Neural cell (in vitro differentiated cells): ENCODE data around the gene ZDHHC4. TPM values are rescaled to one million over a fixed set of nuclear protein-coding genes. Genes with fewer than 3 reads are reported as not detected.

Experiments used
- H2AFZ ChIP-seq: fragments of 200-600, 300-800 bp; sonication (generic), shearing (Covaris generic); 2 replicates; pipeline ENCODE4 v1.6.0; 2014; ENCODE audit warnings: low read depth, mild to moderate bottlenecking, antibody characterized with exemption, low read length, moderate library complexity
- H3F3A ChIP-seq: fragments of 200-600 bp; shearing (Covaris generic); 2 replicates; pipeline ENCODE4 v1.6.1; 2016; ENCODE audit warnings: mild to moderate bottlenecking, moderate library complexity, mixed read lengths, antibody characterized with exemption, low read length; ENCODE audit not compliant: insufficient read depth, poor library complexity, severe bottlenecking
- H3K27ac ChIP-seq: fragments of 200-600, 300-800 bp; sonication (generic), shearing (Covaris generic); 2 replicates; pipeline ENCODE4 v1.5.1; 2014; ENCODE audit warnings: mild to moderate bottlenecking, low read length, moderate library complexity
- H3K27me3 ChIP-seq: fragments of 300-800, 200-600 bp; sonication (generic), shearing (Covaris generic); 2 replicates; pipeline ENCODE4 v1.6.0; 2014; ENCODE audit warnings: mild to moderate bottlenecking, low read depth, low read length, moderate library complexity; ENCODE audit not compliant: insufficient read depth
- H3K36me3 ChIP-seq: fragments of 300-800, 200-600 bp; sonication (generic), shearing (Covaris generic); 2 replicates; pipeline ENCODE4 v1.5.1; 2014; ENCODE audit warnings: mild to moderate bottlenecking, antibody characterized with exemption, low read length, moderate library complexity; ENCODE audit not compliant: insufficient read depth
- H3K4me2 ChIP-seq: fragments of 300-800, 200-600 bp; sonication (generic), shearing (Covaris generic); 2 replicates; pipeline ENCODE4 v1.6.0; 2014; ENCODE audit warnings: mild to moderate bottlenecking, low read length
- H3K4me3 ChIP-seq: fragments of 300-800, 200-600 bp; sonication (generic), shearing (Covaris generic); 2 replicates; pipeline ENCODE4 v1.5.1; 2014; ENCODE audit warnings: mild to moderate bottlenecking, low read length, moderate library complexity
- H3K79me2 ChIP-seq: fragments of 200-600 bp; shearing (Covaris generic); replicated peaks from 2 replicates; pipeline ENCODE4 v1.6.0; 2014; ENCODE audit warnings: mild to moderate bottlenecking, low read length, moderate library complexity; ENCODE audit not compliant: insufficient read depth
- H3K9ac ChIP-seq: fragments of 300-800, 200-600 bp; sonication (generic), shearing (Covaris generic); 2 replicates; pipeline ENCODE4 v1.6.1; 2016; ENCODE audit warnings: mild to moderate bottlenecking, low read length, mixed read lengths
- H3K9me2 ChIP-seq: fragments of 200-600 bp; shearing (Covaris generic); 2 replicates; pipeline ENCODE4 v1.6.1; 2016; ENCODE audit warnings: mild to moderate bottlenecking, low read length, mixed read lengths; ENCODE audit not compliant: insufficient read depth
- H3K9me3 ChIP-seq: fragments of 200-600, 300-800 bp; sonication (generic), shearing (Covaris generic); 2 replicates; pipeline ENCODE4 v1.6.1; 2016; ENCODE audit warnings: mild to moderate bottlenecking, mixed run types, low read length, moderate library complexity, mixed read lengths
- H4K20me1 ChIP-seq: fragments of 200-600 bp; shearing (Covaris generic); 2 replicates; pipeline ENCODE4 v1.6.1; 2016; ENCODE audit warnings: mild to moderate bottlenecking, mixed run types; ENCODE audit not compliant: insufficient read depth
- CTCF ChIP-seq: fragments of 450-650 bp; IDR thresholded peaks from 2 replicates; pipeline ENCODE4 v1.5.1; 2014; ENCODE audit warnings: antibody characterized with exemption, mild to moderate bottlenecking, moderate library complexity; ENCODE audit not compliant: poor library complexity, severe bottlenecking
- EP300 ChIP-seq: fragments of 450-650 bp; conservative IDR thresholded peaks from 2 replicates; pipeline ENCODE4 v1.6.1; 2014; ENCODE audit warnings: antibody characterized with exemption, mild to moderate bottlenecking, moderate library complexity; ENCODE audit not compliant: poor library complexity, severe bottlenecking
- EZH2 ChIP-seq: fragments of 200-600, 300-800 bp; shearing (Covaris generic), sonication (generic); IDR thresholded peaks from 2 replicates; pipeline ENCODE4 v1.6.1; 2014; ENCODE audit warnings: antibody characterized with exemption, low read length, borderline replicate concordance, mild to moderate bottlenecking; ENCODE audit not compliant: insufficient read depth, poor library complexity, severe bottlenecking
- MXI1 ChIP-seq: fragments of 450-650 bp; conservative IDR thresholded peaks from 2 replicates; pipeline ENCODE4 v1.6.1; 2014; ENCODE audit warnings: antibody characterized with exemption, mild to moderate bottlenecking; ENCODE audit not compliant: poor library complexity, severe bottlenecking
- RAD21 ChIP-seq: fragments of 450-650 bp; conservative IDR thresholded peaks from 2 replicates; pipeline ENCODE4 v1.6.1; 2014; ENCODE audit warnings: antibody characterized with exemption, mild to moderate bottlenecking, moderate library complexity
- REST ChIP-seq: IDR thresholded peaks from 2 replicates; pipeline ENCODE4 v1.6.1; 2012; ENCODE audit warnings: borderline replicate concordance
- SMC3 ChIP-seq: fragments of 450-650 bp; conservative IDR thresholded peaks from 2 replicates; pipeline ENCODE4 v1.6.1; 2014; ENCODE audit warnings: antibody characterized with exemption, mild to moderate bottlenecking, moderate library complexity; ENCODE audit not compliant: poor library complexity
- polyA plus RNA-seq: library from polyadenylated mRNA; depleted of rRNA; stranded (reverse); fragments of >200 nt; gene quantifications from 2 replicates; pipeline ENCODE4 v1.2.3, GENCODE V29; 2014

ZDHHC4 gene
- polyA plus RNA-seq, 1 donor from 2014 or later = 52.2 TPM

DNA sequence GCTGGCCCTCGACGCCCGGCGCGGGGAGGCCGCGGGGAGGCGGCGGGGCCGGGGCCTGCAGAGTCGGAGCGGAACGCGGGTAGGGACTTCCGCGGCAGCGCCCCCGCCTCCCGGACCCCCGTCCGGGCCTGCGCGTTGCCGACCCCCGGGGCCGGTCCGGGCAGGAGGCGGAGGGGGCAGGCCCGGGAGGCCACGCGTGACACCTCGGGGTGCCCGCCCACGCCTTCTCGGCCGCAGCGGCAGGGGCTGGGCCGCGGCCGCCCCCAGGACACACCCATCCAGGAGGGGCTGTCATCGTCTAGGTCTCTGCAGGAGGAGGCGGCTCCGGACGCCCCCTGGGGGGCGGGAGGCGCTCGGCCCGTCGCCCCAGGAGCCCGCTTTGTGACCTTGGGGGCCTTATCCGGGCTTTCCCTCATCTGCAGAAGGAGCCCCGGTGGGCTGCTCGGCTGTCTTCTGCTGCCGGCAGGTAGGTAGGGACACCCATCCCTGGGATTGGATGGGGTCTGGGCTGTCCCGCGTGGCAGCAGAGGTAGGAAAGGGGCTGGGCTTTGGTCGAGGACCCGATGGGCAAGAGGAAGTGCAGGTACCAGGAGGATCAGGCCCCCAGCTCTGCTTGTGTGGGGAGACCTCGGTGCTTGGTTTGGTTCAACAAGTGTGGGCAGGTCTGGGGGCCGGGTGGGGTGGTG, 60.4 kb downstream of the ZDHHC4 start:
- peak overlapping the region; percentile 91 for H3K4me3 ChIP-seq
- H2AFZ ChIP-seq = no peak overlapping the region
- no peaks in the 10 kb centered on the region for H3K27me3 ChIP-seq
- H3K4me2 ChIP-seq = peak overlapping the region; percentile 48
- peak overlapping the region; percentile 80 for H3K9ac ChIP-seq
- no peaks in the 10 kb centered on the region for H3K36me3 ChIP-seq
- H3F3A ChIP-seq = no peaks in the 10 kb centered on the region
- no peaks in the 10 kb centered on the region for H3K9me3 ChIP-seq
- no peaks in the 10 kb centered on the region for H3K9me2 ChIP-seq
- no peaks in the 10 kb centered on the region for H4K20me1 ChIP-seq
- peaks cover 31% of the 10 kb centered on the region for H3K79me2 ChIP-seq
- TF ChIP-seq EZH2 = no peak
- peak; percentile 40 for TF ChIP-seq CTCF
- TF ChIP-seq RAD21 = no peak
- TF ChIP-seq SMC3 = no peak
- no peak for TF ChIP-seq MXI1
- TF ChIP-seq EP300 = no peak
- no peak for TF ChIP-seq REST
- peak overlapping the region; percentile 16 for H3K27ac ChIP-seq

Other genes with a start within 250 kb of the ZDHHC4 start
- 48.1 and 54.2 TPM in 2 replicates for gene FAM220A, start 228.5 kb upstream of the ZDHHC4 start, polyA plus RNA-seq
- gene RAC1, start 202.9 kb upstream of the ZDHHC4 start, polyA plus RNA-seq = 48.8 and 53.8 TPM in 2 replicates
- 32.3 and 48.9 TPM in 2 replicates for gene DAGLB, start 129.5 kb upstream of the ZDHHC4 start, polyA plus RNA-seq
- 69.5 and 71.2 TPM in 2 replicates for gene KDELR2, start 93.3 kb upstream of the ZDHHC4 start, polyA plus RNA-seq
- 0.32 TPM in 1 of 2 replicates, not detected in the other for gene GRID2IP, start 26.0 kb upstream of the ZDHHC4 start, polyA plus RNA-seq
- gene INTS15, start 12.6 kb downstream of the ZDHHC4 start, polyA plus RNA-seq = 32.0 and 36.2 TPM in 2 replicates
- gene ZNF853, start 38.2 kb downstream of the ZDHHC4 start, polyA plus RNA-seq = 8.7 and 12.9 TPM in 2 replicates
- 22.2 and 31.6 TPM in 2 replicates for gene ZNF316, start 59.9 kb downstream of the ZDHHC4 start, polyA plus RNA-seq
- gene ZNF12, start 129.5 kb downstream of the ZDHHC4 start, polyA plus RNA-seq = 26.0 and 27.9 TPM in 2 replicates
- 0.22 TPM in 1 of 2 replicates, not detected in the other for gene RSPH10B2, start 176.6 kb downstream of the ZDHHC4 start, polyA plus RNA-seq
- gene CCZ1B, start 248.8 kb downstream of the ZDHHC4 start, polyA plus RNA-seq = 73.1 and 100 TPM in 2 replicates